ENCODE measurements around the gene ETV3L. TPM values are rescaled to one million over a fixed set of nuclear protein-coding genes. Genes with fewer than 3 reads are reported as not detected.

Gene ETV3L
- total and polyA plus RNA-seq, 2 of the 8 experiments (the other 6 are each of a cell fraction or from before 2014, with no cell fraction given) = 0.17 to 0.26 TPM

GRCh38 chr1:157142201-157142600, 42.6 kb upstream of the ETV3L start:
- Histone ChIP-seq H3K9ac (replicated peaks in 1 of 4; ENCODE audit: extremely low read depth in 1 of 4, low read depth in 3 of 4, low read length in 3 of 4) (no peak overlapping the region), H3K23me2 (ENCODE audit: low read depth, low read length) (peaks cover 10% of the 10 kb centered on the region; the same call in 1 of the 2 replicates), H3K23ac (ENCODE audit: insufficient read length) (no peak overlapping the region), H4K5ac (ENCODE audit: insufficient read length, low read depth, low read length) (no peak overlapping the region), H3K14ac (ENCODE audit: insufficient read length) (no peak overlapping the region), H4K91ac (replicated peaks; ENCODE audit: insufficient read length, low read length) (no peak overlapping the region), H3K4me3 (ENCODE audit: extremely low read depth in 1 of 4, insufficient read depth in 2 of 4, low read depth in 3 of 4, low read length in 4 of 4) (no peak overlapping the region), H3K79me1 (ENCODE audit: low read depth, low read length) (peaks cover 3% of the 10 kb centered on the region; the same call in 1 of the 2 replicates), H2AK5ac (ENCODE audit: low read depth, low read length) (no peak overlapping the region), H3K36me3 (ENCODE audit: control insufficient read depth in 2 of 4, insufficient read depth in 4 of 4, low read length in 3 of 4) (no peaks in the 10 kb centered on the region), H3K18ac (ENCODE audit: extremely low read depth, low read length) (no peak overlapping the region), H3K79me2 (ENCODE audit: control insufficient read depth in 1 of 2, insufficient read depth in 2 of 2, low read length in 2 of 2) (peaks cover 4 to 7% of the 10 kb centered on the region in 2 experiments; a peak in 3 of 4 replicates), H3K4ac (replicated peaks; ENCODE audit: insufficient read length, low read depth, low read length) (no peak overlapping the region), H3K4me2 (ENCODE audit: insufficient read depth in 1 of 2, low read depth in 2 of 2, low read length in 2 of 2) (no peak overlapping the region), H3K56ac (replicated peaks; ENCODE audit: insufficient read length, low read depth, low read length) (no peak overlapping the region), H4K20me1 (replicated peaks in 1 of 2; ENCODE audit: control insufficient read depth in 1 of 2, insufficient read depth in 2 of 2, low read length in 2 of 2) (peaks cover 4 to 6% of the 10 kb centered on the region in 2 experiments), H3K27me3 (replicated peaks in 1 of 4; ENCODE audit: control insufficient read depth in 3 of 4, extremely low read depth in 1 of 4, insufficient read depth in 3 of 4, low read length in 3 of 4) (peaks cover 0 to 1% (median 0%) of the 10 kb centered on the region in 4 experiments; a peak in 1 of 7 replicates), H2BK20ac (ENCODE audit: low read length) (no peak overlapping the region), H3K4me1 (replicated peaks in 1 of 4; ENCODE audit: control insufficient read depth in 3 of 4, insufficient read depth in 4 of 4, low read length in 3 of 4) (peaks cover 2 to 13% (median 7%) of the 10 kb centered on the region in 4 experiments; a peak in 4 of 7 replicates), H2BK120ac (replicated peaks; ENCODE audit: low read depth, low read length) (no peak overlapping the region), H2BK15ac (ENCODE audit: low read length) (no peak overlapping the region), H3K9me3 (ENCODE audit: insufficient read depth in 2 of 2, low read depth in 1 of 2, low read length in 1 of 2) (no peaks in the 10 kb centered on the region), H3K27ac (ENCODE audit: low read depth, low read length) (no peak overlapping the region), H2BK12ac (ENCODE audit: low read depth, low read length) (no peak overlapping the region), H2BK5ac (ENCODE audit: low read depth, low read length) (no peak overlapping the region), H4K8ac (ENCODE audit: extremely low read depth, insufficient read depth, low read length) (no peak overlapping the region), H2AFZ (ENCODE audit: low read length) (no peak overlapping the region)
- DNase-seq (ENCODE audit: low read depth in 1 of 2, low spot score in 2 of 2) = no peak
- ChIA-PET CTCF (ENCODE audit: partially characterized antibody) (interaction anchor here (0.9 to 16.2 kb wide), 6 partner anchors 12 to 240 kb away, joined by 3 to 187 read pairs (median 4); no protein-coding TSS in a partner anchor), POLR2A (ENCODE audit: partially characterized antibody) (interaction anchor here (1.2 to 10.5 kb wide), 3 partner anchors 8 to 39 kb away, joined by 3 to 70 read pairs (median 4); no protein-coding TSS in a partner anchor)
- whole genome bisulfite sequencing, 2 experiments (ENCODE audit: extremely low coverage in 1 of 2, insufficient coverage in 1 of 2, insufficient read length in 1 of 2, insufficient replicate concordance in 2 of 2, low coverage in 1 of 2, low lambda C conversion rate in 2 of 2, missing lambda C conversion rate in 1 of 2) = 70% methylated on average over 2 of the region's 2 CpGs; no CpG with 5 or more reads in 1 of the 2 experiments
- FAIRE-seq = no peak
- TF ChIP-seq ATF3 (IDR thresholded peaks at IDR 0.05; ENCODE audit: insufficient read depth, low read depth, low read length) (no peak), BCL11A (IDR thresholded peaks at IDR 0.05; ENCODE audit: low read depth in 2 of 2, low read length in 2 of 2) (no peak), ASH2L (IDR thresholded peaks at IDR 0.05; ENCODE audit: low read length) (no peak), SUZ12 (IDR thresholded peaks at IDR 0.05; ENCODE audit: low read length) (no peak), HDAC6 (IDR thresholded peaks at IDR 0.05; ENCODE audit: low read depth, low read length) (no peak), CHD1 (IDR thresholded peaks at IDR 0.05; ENCODE audit: low read depth, low read length) (no peak), NANOG (IDR thresholded peaks at IDR 0.05; ENCODE audit: insufficient read depth, low read depth, low read length, poor library complexity, severe bottlenecking) (no peak), CTCF (IDR thresholded peaks at IDR 0.05; ENCODE audit: control extremely low read depth in 1 of 3, insufficient read depth in 1 of 3, low read depth in 1 of 3, low read length in 3 of 3) (no peak), KDM4A (IDR thresholded peaks at IDR 0.05; ENCODE audit: low read depth, low read length, severe bottlenecking) (no peak), TAF7 (optimal IDR thresholded peaks at IDR 0.05; ENCODE audit: borderline replicate concordance, low read depth, low read length) (no peak)
